Karpas-422 (cell line): ENCODE data around the gene MTERF1. TPM values are rescaled to one million over a fixed set of nuclear protein-coding genes. Genes with fewer than 3 reads are reported as not detected.

Experiments used
- DNase-seq: peaks from one replicate; pipeline ENCODE4 v3.0.0-alpha.2; 2015
- H2AFZ ChIP-seq: fragments of 200-600 bp; sonication (generic); 2 replicates; pipeline ENCODE4 v1.6.1; 2014; ENCODE audit warnings: antibody characterized with exemption, low read length, mixed read lengths
- H3K27ac ChIP-seq: fragments of 200-600 bp; sonication (generic); 2 replicates; pipeline ENCODE4 v1.5.1; 2014; ENCODE audit warnings: mild to moderate bottlenecking, low read length, moderate library complexity
- H3K27me3 ChIP-seq: fragments of 200-600 bp; sonication (generic); 2 replicates; pipeline ENCODE4 v1.6.1; 2014; ENCODE audit warnings: low read length, mixed read lengths
- H3K36me3 ChIP-seq: fragments of 200-600 bp; sonication (generic); 2 replicates; pipeline ENCODE4 v1.6.1; 2014; ENCODE audit warnings: low read length, mixed read lengths; ENCODE audit not compliant: insufficient read depth
- H3K4me1 ChIP-seq: fragments of 200-600 bp; sonication (generic); 2 replicates; pipeline ENCODE4 v1.6.1; 2014; ENCODE audit warnings: mild to moderate bottlenecking, low read length, mixed read lengths
- H3K4me2 ChIP-seq: fragments of 200-600 bp; sonication (generic); 2 replicates; pipeline ENCODE4 v1.6.1; 2014; ENCODE audit warnings: low read length, low read depth, mild to moderate bottlenecking; ENCODE audit not compliant: poor library complexity, severe bottlenecking
- H3K4me3 ChIP-seq: fragments of 200-600 bp; sonication (generic); 2 replicates; pipeline ENCODE4 v1.5.1; 2014; ENCODE audit warnings: mild to moderate bottlenecking, antibody characterized with exemption, low read length, mixed read lengths
- H3K79me2 ChIP-seq: fragments of 200-600 bp; sonication (generic); 2 replicates; pipeline ENCODE4 v1.6.1; 2014; ENCODE audit warnings: mild to moderate bottlenecking, low read length, mixed read lengths
- H3K9ac ChIP-seq: fragments of 200-600 bp; sonication (generic); 2 replicates; pipeline ENCODE4 v1.6.0; 2014; ENCODE audit warnings: low read length
- H3K9me2 ChIP-seq: fragments of 200-600 bp; sonication (generic), shearing (Covaris generic); replicated peaks from 2 replicates; pipeline ENCODE4 v1.6.0; 2014; ENCODE audit warnings: mild to moderate bottlenecking, low read length, moderate library complexity; ENCODE audit not compliant: insufficient read depth
- H3K9me3 ChIP-seq: fragments of 300-700, 200-600 bp; sonication (generic); 2 replicates; pipeline ENCODE4 v1.6.1; 2014; ENCODE audit warnings: low read length, mixed read lengths
- H4K20me1 ChIP-seq: fragments of 200-600 bp; sonication (generic); 2 replicates; pipeline ENCODE4 v1.6.1; 2014; ENCODE audit warnings: mild to moderate bottlenecking, antibody characterized with exemption, low read length, low read depth; ENCODE audit not compliant: insufficient read depth
- total RNA-seq: library from RNA; depleted of rRNA; stranded (reverse); fragments of >200 nt; shearing (Covaris generic); gene quantifications from 2 replicates; pipeline ENCODE4 v1.2.3, GENCODE V29; 2014; ENCODE audit warnings: low replicate concordance; rRNA removed

The MTERF1 gene
- total RNA-seq, 1 experiment from 2014 or later = 25.5 TPM

DNA sequence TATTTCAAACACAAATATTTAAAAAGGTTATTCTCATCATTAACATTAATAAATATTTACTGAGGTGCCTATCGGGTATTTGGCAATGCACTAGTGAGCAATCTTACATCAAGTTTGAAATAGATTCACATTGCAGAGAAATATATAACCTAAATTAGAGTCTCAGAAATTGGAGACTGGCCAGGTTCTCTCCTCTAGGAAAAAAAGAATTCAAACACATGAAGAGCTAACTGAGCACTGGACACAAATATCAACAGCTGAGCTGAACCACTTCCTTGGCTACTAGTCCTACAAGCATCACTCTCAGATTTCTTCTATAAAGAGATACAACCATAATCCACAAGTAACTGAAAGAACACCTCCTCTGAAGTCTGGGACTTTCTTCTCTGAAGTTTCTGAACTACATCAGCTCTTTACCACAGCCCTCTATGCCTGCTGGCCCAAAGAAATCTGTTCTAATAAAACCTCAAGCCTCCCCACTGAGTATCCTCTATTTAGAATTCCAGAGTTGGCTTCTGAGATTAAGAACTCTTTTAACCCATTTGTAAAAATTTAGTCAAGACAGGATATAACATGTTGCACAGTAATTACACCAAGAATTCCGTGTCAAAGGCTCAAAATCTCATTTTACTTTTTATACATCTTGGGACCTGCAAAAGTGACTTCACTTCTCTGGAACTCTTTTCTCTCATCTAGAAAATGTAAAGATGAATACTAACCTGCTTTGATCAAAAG, 45.2 kb downstream of the MTERF1 start:
- Histone ChIP-seq H3K9me3 (no peaks in the 10 kb centered on the region), H3K4me3 (no peak overlapping the region), H3K36me3 (no peaks in the 10 kb centered on the region), H3K9ac (no peak overlapping the region), H3K4me2 (no peak overlapping the region), H2AFZ (no peak overlapping the region), H3K79me2 (no peaks in the 10 kb centered on the region), H3K9me2 (no peaks in the 10 kb centered on the region), H3K27me3 (no peaks in the 10 kb centered on the region), H3K4me1 (no peaks in the 10 kb centered on the region), H3K27ac (no peak overlapping the region), H4K20me1 (no peaks in the 10 kb centered on the region)
- no peak for DNase-seq

DNA sequence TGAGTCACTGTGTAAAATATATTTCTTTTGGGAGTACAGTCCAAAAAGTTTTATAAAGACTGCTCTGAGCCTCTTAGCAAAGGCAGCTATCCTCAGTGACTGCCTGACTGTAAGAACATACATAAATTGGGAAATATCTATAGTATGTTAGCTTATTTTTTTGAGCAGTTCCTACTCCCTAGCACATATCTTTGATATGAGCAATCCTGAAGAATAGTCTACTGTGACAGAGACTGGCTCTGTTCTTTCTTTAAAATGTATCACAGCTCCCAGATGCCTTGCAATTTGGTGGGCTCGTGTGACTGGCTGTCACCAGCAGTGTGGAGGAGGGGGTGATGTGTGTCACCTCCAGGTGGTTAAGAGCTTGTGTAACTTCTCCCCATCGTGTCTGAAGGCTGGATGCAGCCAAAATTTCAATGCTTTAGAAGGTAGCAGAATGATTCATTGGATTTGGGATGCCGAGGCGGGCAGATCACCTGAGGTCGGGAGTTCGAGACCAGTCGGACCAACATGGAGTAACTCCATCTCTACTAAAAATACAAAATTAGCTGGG, 47.9 kb downstream of the MTERF1 start:
- no peaks in the 10 kb centered on the region for H3K4me1 ChIP-seq

DNA sequence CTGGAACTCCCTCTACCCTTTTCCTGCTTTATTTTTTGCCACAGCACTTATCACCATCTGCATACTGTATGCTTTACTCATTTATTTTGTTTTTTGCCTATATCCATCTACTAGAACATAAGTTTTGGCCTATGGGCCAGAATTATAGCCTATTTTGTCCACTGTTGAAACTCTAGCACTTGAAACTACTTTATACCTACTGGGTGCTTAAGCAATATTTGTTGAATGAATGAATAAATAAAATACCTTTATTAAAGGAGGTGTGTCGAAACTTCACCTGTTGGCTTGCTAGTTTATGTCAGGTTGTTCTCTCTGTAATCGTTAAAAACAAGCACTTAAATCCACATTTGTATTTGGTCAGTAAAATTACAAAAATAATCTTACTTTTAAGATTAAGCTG, 53.3 kb downstream of the MTERF1 start:
- no peak overlapping the region for H2AFZ ChIP-seq
- H3K4me2 ChIP-seq = no peak overlapping the region
- H3K36me3 ChIP-seq = no peaks in the 10 kb centered on the region
- H3K9me2 ChIP-seq = no peaks in the 10 kb centered on the region
- H3K9ac ChIP-seq = no peak overlapping the region
- H4K20me1 ChIP-seq = no peaks in the 10 kb centered on the region
- H3K79me2 ChIP-seq = no peaks in the 10 kb centered on the region
- no peaks in the 10 kb centered on the region for H3K9me3 ChIP-seq
- no peaks in the 10 kb centered on the region for H3K4me1 ChIP-seq
- no peaks in the 10 kb centered on the region for H3K27me3 ChIP-seq
- H3K4me3 ChIP-seq = no peak overlapping the region
- no peak for DNase-seq
- H3K27ac ChIP-seq = no peak overlapping the region

More for the DNA sequence above, 47.9 kb downstream of the MTERF1 start:
- no peak overlapping the region for H3K27ac ChIP-seq
- no peak overlapping the region for H3K4me2 ChIP-seq
- no peak overlapping the region for H2AFZ ChIP-seq
- H3K9me3 ChIP-seq = no peaks in the 10 kb centered on the region
- no peaks in the 10 kb centered on the region for H3K9me2 ChIP-seq
- no peak overlapping the region for H3K4me3 ChIP-seq
- H3K36me3 ChIP-seq = no peaks in the 10 kb centered on the region
- H3K9ac ChIP-seq = no peak overlapping the region
- H3K27me3 ChIP-seq = no peaks in the 10 kb centered on the region
- no peaks in the 10 kb centered on the region for H3K79me2 ChIP-seq
- DNase-seq = no peak
- H4K20me1 ChIP-seq = no peaks in the 10 kb centered on the region

DNA sequence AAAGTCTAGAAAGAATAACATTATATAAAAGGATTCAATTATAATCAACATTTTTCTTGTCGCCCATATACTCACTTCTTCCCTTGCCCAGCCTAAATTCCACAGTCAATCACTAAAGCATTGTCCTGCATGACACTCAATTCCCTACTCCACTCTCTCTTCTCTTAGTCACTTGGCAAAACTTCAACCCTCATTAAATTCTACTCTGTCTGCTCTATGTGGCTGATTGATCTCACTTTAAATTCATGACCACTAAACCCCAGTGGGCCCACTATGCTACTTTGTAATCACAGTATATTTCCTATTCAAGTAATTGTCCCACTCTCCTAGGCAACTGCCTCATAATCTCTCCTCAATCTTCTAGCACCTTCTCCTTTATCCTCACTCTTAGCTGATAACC, 54.1 kb downstream of the MTERF1 start:
- no peak overlapping the region for H3K27ac ChIP-seq
- H3K79me2 ChIP-seq = no peaks in the 10 kb centered on the region
- no peaks in the 10 kb centered on the region for H3K36me3 ChIP-seq
- no peaks in the 10 kb centered on the region for H3K27me3 ChIP-seq
- no peaks in the 10 kb centered on the region for H3K4me1 ChIP-seq
- H3K4me3 ChIP-seq = no peak overlapping the region
- H4K20me1 ChIP-seq = no peaks in the 10 kb centered on the region
- no peak overlapping the region for H3K4me2 ChIP-seq
- no peaks in the 10 kb centered on the region for H3K9me2 ChIP-seq
- DNase-seq = no peak
- H3K9me3 ChIP-seq = no peaks in the 10 kb centered on the region
- no peak overlapping the region for H2AFZ ChIP-seq
- no peak overlapping the region for H3K9ac ChIP-seq

DNA sequence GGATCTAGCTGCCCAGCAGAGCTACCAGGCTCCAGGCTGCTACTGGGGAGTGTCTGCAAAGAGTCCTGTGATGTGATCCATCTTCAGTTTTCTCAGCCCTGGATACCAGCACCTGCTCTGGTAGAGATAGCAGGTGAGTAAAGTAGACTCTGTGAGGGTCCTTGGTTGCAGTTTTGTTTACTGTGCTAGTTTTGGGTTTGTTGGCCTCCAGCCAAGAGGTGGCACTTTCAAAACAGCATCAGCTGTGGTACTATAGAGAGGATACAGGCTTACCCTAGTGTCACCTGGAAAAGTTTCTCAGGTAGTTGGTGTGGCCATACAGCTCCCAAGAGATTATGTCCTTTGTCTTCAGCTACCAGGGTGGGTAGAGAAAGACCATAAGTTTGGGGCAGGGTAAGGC, 56.3 kb downstream of the MTERF1 start:
- Histone ChIP-seq H2AFZ (no peak overlapping the region), H3K27me3 (no peaks in the 10 kb centered on the region), H3K27ac (no peak overlapping the region), H3K9me3 (no peaks in the 10 kb centered on the region), H3K9me2 (no peaks in the 10 kb centered on the region), H3K4me1 (no peaks in the 10 kb centered on the region), H4K20me1 (no peaks in the 10 kb centered on the region), H3K4me3 (no peak overlapping the region), H3K79me2 (no peaks in the 10 kb centered on the region), H3K4me2 (no peak overlapping the region), H3K9ac (no peak overlapping the region), H3K36me3 (no peaks in the 10 kb centered on the region)
- DNase-seq = no peak

Other genes with a start within 250 kb of the MTERF1 start
- 60.9 and 92.9 TPM in 2 replicates for gene AKAP9, start 60.2 kb upstream of the MTERF1 start, total RNA-seq